Spleen (tissue), 11 donors: ENCODE results near the gene NXPE3. TPM values are rescaled to one million over a fixed set of nuclear protein-coding genes. Genes with fewer than 3 reads are reported as not detected.

Experiments used
- DNase-seq: peaks from one replicate; pipeline ENCODE4 v3.0.0-alpha.2; 2020
- H3K27ac ChIP-seq, 8 donors: fragments of 200-600 bp; sonication (generic) in 7 of 8; 1 replicate in 4 of 8; 2 replicates in 4 of 8; pipeline versions ENCODE4 v1.5.0 to v1.8.0; 2016 to 2021; ENCODE audit warnings: inconsistent platforms in 4 of 8, mild to moderate bottlenecking in 4 of 8, moderate library complexity in 1 of 8
- H3K27me3 ChIP-seq, 7 donors: fragments of 200-600 bp; sonication (generic) in 6 of 7; replicated peaks in 1 of 7; 1 replicate in 4 of 7; 2 replicates in 3 of 7; pipeline versions ENCODE4 v1.5.0 to v1.8.0; 2016 to 2021; ENCODE audit warnings: inconsistent platforms in 3 of 7, mild to moderate bottlenecking in 1 of 7
- H3K36me3 ChIP-seq, 6 donors: fragments of 200-600 bp; sonication (generic) in 5 of 6; 1 replicate in 4 of 6; 2 replicates in 2 of 6; pipeline versions ENCODE4 v1.5.0 to v1.8.0; 2016 to 2021; ENCODE audit warnings: inconsistent platforms in 2 of 6
- H3K4me1 ChIP-seq, 6 donors: fragments of 200-600 bp; sonication (generic) in 5 of 6; 1 replicate in 3 of 6; 2 replicates in 3 of 6; pipeline versions ENCODE4 v1.5.0 to v1.8.0; 2016 to 2021; ENCODE audit warnings: inconsistent platforms in 3 of 6
- H3K4me3 ChIP-seq, 8 donors: fragments of 200-600 bp; sonication (generic) in 7 of 8; 1 replicate in 4 of 8; 2 replicates in 4 of 8; pipeline versions ENCODE4 v1.5.0 to v1.8.0; 2016 to 2021; ENCODE audit warnings: inconsistent platforms in 4 of 8, mild to moderate bottlenecking in 4 of 8, moderate library complexity in 2 of 8
- H3K9me3 ChIP-seq, 8 donors: fragments of 200-600 bp; sonication (generic) in 7 of 8; 1 replicate in 4 of 8; 2 replicates in 4 of 8; pipeline versions ENCODE4 v1.5.0 to v1.8.0; 2016 to 2021; ENCODE audit warnings: inconsistent platforms in 4 of 8
- POLR2A ChIP-seq, 3 donors: fragments of 450-650 bp; IDR thresholded peaks; one replicate each; pipeline ENCODE4 v1.5.1; 2017; ENCODE audit warnings: antibody characterized with exemption in 3 of 3, mild to moderate bottlenecking in 1 of 3
- POLR2AphosphoS5 ChIP-seq, 3 donors: sonication (generic); formaldehyde crosslinking; IDR thresholded peaks; one replicate each; pipeline ENCODE4 v1.5.1; 2017; ENCODE audit warnings: antibody characterized with exemption in 3 of 3
- WGBS, 5 donors: extraction: QIAGEN DNeasy Blood & Tissue Kit in 3 of 5; methylation state at CpG; one replicate each; pipeline versions ENCODE4 v1.1.5 to v1.1.7; 2013 to 2018; 5-methylcytosine and 5-hydroxymethylcytosine counted together
- intact Hi-C: fragments of 100-400 bp; cut with DNase I; formaldehyde crosslinking; loops from one replicate; pipeline ENCODE4 v1.15.0; 2023; ENCODE audit warnings: low total_unique reads
- polyA plus RNA-seq, 3 donors: library from polyadenylated mRNA; stranded (reverse); fragments of 200-250 nt; gene quantifications; one replicate each; pipeline ENCODE4 v1.2.1, GENCODE V29; 2013
- total RNA-seq, 7 donors: library from RNA; depleted of rRNA in 3 of 7; stranded (reverse); fragments of >200 nt in 3 of 7; fragmentation: NEBNext Ultra II Directional in 4 of 7; extraction: Animal tissue kit (Norgen Biotek cat#: 25700) in 4 of 7; gene quantifications; one replicate each; pipeline versions ENCODE4 v1.1.0 to v1.2.1, GENCODE V29; 2016 to 2021
- TF ChIP-seq, protein P1 (sequence below), 11 experiments: fragments of 200-600 bp in 7 of 11; fragments of 450-650 bp in 4 of 11; sonication (generic) in 4 of 11; IDR thresholded peaks in 8 of 11; conservative IDR thresholded peaks in 3 of 11; 1 replicate in 7 of 11; 2 replicates in 4 of 11; pipeline versions ENCODE4 v1.4.0 to v1.8.0; 2016 to 2021; ENCODE audit warnings: antibody characterized with exemption in 11 of 11, inconsistent platforms in 4 of 11, mild to moderate bottlenecking in 1 of 11
- donor health status: healthy with polysubstance abuse.
- donor health status: DM: no; HTN: no; CAD: no; lungs with moderate emphysema.
- donor health status: DM: no; HTN: no; CAD: no.
- donor health status: Bipolar disorder and iron deficiency.
- donor health status: healthy.
- donor health status: DM: no; HTN: no; CAD: no.
- donor health status: DM: yes; HTN: yes; CAD: no.

The NXPE3 gene
- total and polyA plus RNA-seq, 10 donors, result 6.9 to 39.1 (median 25.5) TPM

DNA sequence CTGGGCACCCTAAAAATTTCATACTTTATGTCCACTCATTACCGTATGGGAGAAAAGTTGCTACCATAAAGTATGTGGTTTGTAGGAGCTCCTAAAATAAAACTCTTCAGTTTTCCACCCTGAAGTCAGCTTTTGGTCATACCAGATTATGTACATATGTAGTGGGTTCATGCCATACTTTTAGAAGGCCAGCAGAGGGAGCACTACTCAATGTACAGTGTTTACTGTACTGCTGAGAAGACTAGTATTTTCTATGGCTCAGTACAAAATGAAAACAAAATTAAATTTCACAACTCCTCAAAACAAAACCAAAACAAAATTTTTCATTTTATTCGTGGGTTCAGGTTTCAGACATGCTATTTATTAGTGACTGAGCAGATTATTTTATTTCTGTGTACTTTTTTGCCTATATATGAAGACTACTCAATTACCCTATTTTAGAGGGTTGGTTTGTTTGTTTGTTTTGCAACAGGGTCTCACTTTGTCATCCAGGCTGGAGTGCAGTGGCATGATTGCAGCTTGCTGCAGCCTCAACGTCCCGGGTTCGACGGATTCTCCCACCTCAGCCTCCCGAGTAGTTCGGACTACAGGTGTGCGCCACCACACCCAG is 24.3 kb downstream of the NXPE3 start:
- peak; percentile 78 for DNase-seq
- peaks cover 0 to 24% (median 9%) of the 10 kb centered on the region in 6 donors for H3K4me1 ChIP-seq
- intact Hi-C loops, result no loop called here
- H3K27me3 ChIP-seq, result no peaks in the 10 kb centered on the region
- H3K36me3 ChIP-seq, result peaks cover 0 to 77% (median 23%) of the 10 kb centered on the region in 6 donors
- H3K4me3 ChIP-seq, result no peak overlapping the region
- H3K9me3 ChIP-seq, result no peaks in the 10 kb centered on the region
- H3K27ac ChIP-seq, result peak overlapping the region in 3 of 8 donors; percentile 21 to 63 (median 27)
- TF ChIP-seq, protein P1, sequence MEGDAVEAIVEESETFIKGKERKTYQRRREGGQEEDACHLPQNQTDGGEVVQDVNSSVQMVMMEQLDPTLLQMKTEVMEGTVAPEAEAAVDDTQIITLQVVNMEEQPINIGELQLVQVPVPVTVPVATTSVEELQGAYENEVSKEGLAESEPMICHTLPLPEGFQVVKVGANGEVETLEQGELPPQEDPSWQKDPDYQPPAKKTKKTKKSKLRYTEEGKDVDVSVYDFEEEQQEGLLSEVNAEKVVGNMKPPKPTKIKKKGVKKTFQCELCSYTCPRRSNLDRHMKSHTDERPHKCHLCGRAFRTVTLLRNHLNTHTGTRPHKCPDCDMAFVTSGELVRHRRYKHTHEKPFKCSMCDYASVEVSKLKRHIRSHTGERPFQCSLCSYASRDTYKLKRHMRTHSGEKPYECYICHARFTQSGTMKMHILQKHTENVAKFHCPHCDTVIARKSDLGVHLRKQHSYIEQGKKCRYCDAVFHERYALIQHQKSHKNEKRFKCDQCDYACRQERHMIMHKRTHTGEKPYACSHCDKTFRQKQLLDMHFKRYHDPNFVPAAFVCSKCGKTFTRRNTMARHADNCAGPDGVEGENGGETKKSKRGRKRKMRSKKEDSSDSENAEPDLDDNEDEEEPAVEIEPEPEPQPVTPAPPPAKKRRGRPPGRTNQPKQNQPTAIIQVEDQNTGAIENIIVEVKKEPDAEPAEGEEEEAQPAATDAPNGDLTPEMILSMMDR (IDR thresholded peaks at IDR 0.05 in 8 of 11, conservative IDR thresholded peaks at IDR 0.05 in 3 of 11), result peak; percentile 60 to 90 (median 85)
- TF ChIP-seq POLR2A (IDR thresholded peaks at IDR 0.05), result no peak
- no peak for TF ChIP-seq POLR2AphosphoS5 (IDR thresholded peaks at IDR 0.05)
- 76 to 79% (median 78%) methylated on average over 9 of the region's 9 CpGs for WGBS, 5 donors

DNA sequence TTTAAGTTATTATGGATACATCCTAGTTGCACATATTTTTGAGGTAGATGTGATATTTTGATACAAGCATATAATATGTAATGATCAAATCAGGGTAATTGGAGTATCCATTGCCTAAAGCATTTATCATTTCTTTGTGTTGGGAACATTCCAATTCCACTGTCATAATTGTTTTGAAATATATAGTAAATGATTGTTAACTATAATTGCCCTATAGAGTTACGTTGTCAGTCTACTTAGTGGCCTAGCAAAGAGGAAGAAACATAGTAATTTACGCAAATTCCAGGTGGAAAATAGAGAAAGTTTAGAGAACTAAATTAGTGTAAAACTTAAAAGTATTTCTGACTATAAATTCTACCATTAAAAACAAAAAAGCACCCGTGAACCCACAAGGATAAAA is 24.9 kb downstream of the NXPE3 start:
- no peak for DNase-seq

DNA sequence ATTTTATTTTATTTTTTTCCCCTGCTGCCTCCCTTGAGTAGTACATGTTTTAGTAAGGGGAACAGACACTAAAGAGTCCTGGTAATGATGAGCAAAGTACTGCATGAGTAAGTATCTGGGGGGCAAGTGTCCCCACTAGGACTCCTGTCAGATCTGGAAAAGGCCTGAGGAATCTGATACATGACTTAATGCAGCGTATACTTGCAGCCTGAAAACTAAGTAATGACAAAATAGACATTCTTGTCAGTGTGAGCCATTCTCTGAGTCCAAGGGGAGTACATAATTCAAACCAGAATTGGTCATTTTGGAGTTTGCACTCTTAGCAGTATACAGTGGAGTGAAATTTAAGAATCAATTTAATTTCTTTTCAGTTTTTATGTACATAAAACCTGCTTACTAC is 27.5 kb downstream of the NXPE3 start:
- intact Hi-C loops, result loop anchor here (5.0 kb wide), 1 partner anchor 731 kb away; no protein-coding TSS in a partner anchor
- H3K36me3 ChIP-seq, result peaks cover 0 to 53% (median 16%) of the 10 kb centered on the region in 6 donors
- WGBS, 5 donors, result 89 to 100% (median 94%) methylated on average over 1 of the region's 1 CpG
- no peaks in the 10 kb centered on the region for H3K27me3 ChIP-seq
- no peak overlapping the region for H3K4me3 ChIP-seq
- no peak for TF ChIP-seq POLR2AphosphoS5 (IDR thresholded peaks at IDR 0.05)
- TF ChIP-seq, protein P1 (IDR thresholded peaks at IDR 0.05 in 8 of 11, conservative IDR thresholded peaks at IDR 0.05 in 3 of 11), result no peak
- no peak overlapping the region for H3K27ac ChIP-seq
- peaks cover 10 to 49% (median 23%) of the 10 kb centered on the region in 6 donors for H3K4me1 ChIP-seq
- DNase-seq, result no peak
- H3K9me3 ChIP-seq, result no peaks in the 10 kb centered on the region

More for the DNA sequence above, 24.9 kb downstream of the NXPE3 start:
- H3K27ac ChIP-seq, result peak overlapping the region in 1 of 8 donors; percentile 63
- no peak overlapping the region for H3K4me3 ChIP-seq
- H3K36me3 ChIP-seq, result peaks cover 0 to 71% (median 22%) of the 10 kb centered on the region in 6 donors
- 94 to 98% (median 95%) methylated on average over 3 of the region's 3 CpGs for WGBS, 5 donors
- no peaks in the 10 kb centered on the region for H3K9me3 ChIP-seq
- TF ChIP-seq, protein P1 (IDR thresholded peaks at IDR 0.05 in 8 of 11, conservative IDR thresholded peaks at IDR 0.05 in 3 of 11), result no peak
- no peak for TF ChIP-seq POLR2A (IDR thresholded peaks at IDR 0.05)
- no peak for TF ChIP-seq POLR2AphosphoS5 (IDR thresholded peaks at IDR 0.05)
- intact Hi-C loops, result no loop called here
- H3K27me3 ChIP-seq, result no peaks in the 10 kb centered on the region
- H3K4me1 ChIP-seq, result peaks cover under 1 to 29% (median 10%) of the 10 kb centered on the region in 6 donors

DNA sequence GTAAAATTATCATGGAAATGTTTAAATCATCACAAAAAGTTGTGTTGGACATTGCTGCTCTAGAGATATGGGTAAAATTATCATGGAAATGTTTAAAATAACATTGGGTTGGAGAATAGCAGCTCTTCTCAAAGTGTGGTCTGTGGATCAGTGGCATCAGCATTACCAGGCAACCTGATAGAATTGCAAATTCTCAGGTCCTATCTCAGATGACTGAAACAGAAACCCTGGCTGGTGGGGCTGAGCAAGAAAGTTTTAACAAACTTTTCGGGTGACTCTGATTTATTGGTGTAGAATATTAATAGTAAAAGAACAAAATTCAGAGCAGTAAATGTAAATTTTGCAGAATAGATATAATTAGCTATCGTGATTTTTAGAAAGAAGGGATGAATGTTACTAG is 28.9 kb downstream of the NXPE3 start:
- DNase-seq, result no peak
- Histone ChIP-seq H3K9me3 (no peaks in the 10 kb centered on the region), H3K27me3 (no peaks in the 10 kb centered on the region), H3K4me3 (no peak overlapping the region), H3K36me3 (peaks cover 0 to 39% (median 7%) of the 10 kb centered on the region in 6 donors), H3K27ac (no peak overlapping the region), H3K4me1 (peaks cover 10 to 52% (median 23%) of the 10 kb centered on the region in 6 donors)
- intact Hi-C loops, result loop anchor here (5.0 kb wide), 1 partner anchor 729 kb away; no protein-coding TSS in a partner anchor
- WGBS, 5 donors, result 67 to 85% (median 77%) methylated on average over 2 of the region's 2 CpGs
- TF ChIP-seq POLR2A (IDR thresholded peaks at IDR 0.05) (no peak), POLR2AphosphoS5 (IDR thresholded peaks at IDR 0.05) (no peak)
- TF ChIP-seq, protein P1 (IDR thresholded peaks at IDR 0.05 in 8 of 11, conservative IDR thresholded peaks at IDR 0.05 in 3 of 11), result no peak
